GM21381 (cell line): ENCODE results near the gene POLR3A.

Experiments
- ATAC-seq: cut with Tn5 transposase; IDR thresholded peaks from one replicate; pipeline ENCODE4 v1.9.1; 2021; ENCODE audit warnings: mild to moderate bottlenecking, moderate library complexity; ENCODE audit not compliant: unreplicated experiment

The POLR3A gene

DNA sequence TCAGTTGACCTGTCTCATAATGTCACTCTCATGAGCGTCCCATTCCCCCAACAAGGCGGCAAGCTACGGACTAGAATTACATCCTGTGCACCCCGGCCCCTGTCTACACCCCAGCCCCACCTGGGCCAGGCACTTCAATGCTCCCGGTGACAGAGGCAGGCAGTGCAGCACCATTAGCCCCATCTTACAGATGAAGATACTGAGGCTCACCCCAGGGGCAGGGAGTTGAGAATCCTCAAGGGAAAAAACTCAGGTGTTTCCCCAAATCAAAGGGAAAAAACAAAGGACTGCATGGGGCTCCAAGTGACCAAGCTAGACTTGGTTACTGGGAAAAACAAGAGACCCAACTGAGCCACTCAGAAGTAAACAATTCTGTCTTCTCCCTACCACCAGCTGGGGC lies 107.3 kb downstream of the POLR3A start:
- ATAC-seq, result no peak

GRCh38 chr10:77921395-77921794 lies 107.9 kb downstream of the POLR3A start:
- no peak for ATAC-seq

GRCh38 chr10:77920495-77920894 lies 108.8 kb downstream of the POLR3A start:
- no peak for ATAC-seq

DNA sequence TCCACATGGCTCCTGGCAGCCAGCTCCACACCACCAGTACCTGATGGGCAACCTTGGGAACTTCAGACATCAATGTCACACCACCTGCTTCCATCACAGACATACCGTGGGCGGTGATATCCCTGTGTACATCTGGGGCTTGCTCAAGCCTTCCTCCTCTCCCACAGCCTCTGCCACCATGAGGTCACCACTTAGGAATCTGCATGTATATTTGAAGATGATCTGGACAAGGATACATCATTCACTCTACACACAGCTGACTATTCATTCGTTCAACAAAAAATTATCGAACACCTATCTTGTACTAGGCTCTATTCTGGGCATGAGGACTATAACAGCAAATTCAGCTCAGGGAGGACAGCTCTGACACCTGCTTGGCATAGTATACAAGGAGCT lies 109.6 kb downstream of the POLR3A start:
- ATAC-seq, result no peak
